K562 (cell line): ENCODE results near the gene PNPLA7.

ENCODE experiments used
- MTA3 ChIP-seq: fragments of 450-650 bp; formaldehyde crosslinking; IDR thresholded peaks from 2 replicates; pipeline ENCODE4 v1.6.1; 2017; ENCODE audit warnings: mild to moderate bottlenecking, borderline replicate concordance
- NBN ChIP-seq: fragments of 450-650 bp; IDR thresholded peaks from 2 replicates; pipeline ENCODE4 v1.6.1; 2016; ENCODE audit warnings: low read depth, mild to moderate bottlenecking
- SRSF9 ChIP-seq: fragments of 200-400 bp; formaldehyde crosslinking; IDR thresholded peaks from 2 replicates; pipeline ENCODE4 v1.6.1; 2017; ENCODE audit warnings: low read depth, low read length, borderline replicate concordance
- TF ChIP-seq, protein P1 (sequence below), 3 experiments: IDR thresholded peaks in 2 of 3; conservative IDR thresholded peaks in 1 of 3; 2 replicates each; pipeline ENCODE4 v1.5.1; 2011 to 2012; ENCODE audit warnings: low read length in 3 of 3, mild to moderate bottlenecking in 3 of 3, control low read depth in 2 of 3, improper control_type of control experiment in 1 of 3, inconsistent platforms in 1 of 3, low read depth in 1 of 3, mixed read lengths in 1 of 3, moderate library complexity in 1 of 3; ENCODE audit not compliant: insufficient read depth in 2 of 3

DNA sequence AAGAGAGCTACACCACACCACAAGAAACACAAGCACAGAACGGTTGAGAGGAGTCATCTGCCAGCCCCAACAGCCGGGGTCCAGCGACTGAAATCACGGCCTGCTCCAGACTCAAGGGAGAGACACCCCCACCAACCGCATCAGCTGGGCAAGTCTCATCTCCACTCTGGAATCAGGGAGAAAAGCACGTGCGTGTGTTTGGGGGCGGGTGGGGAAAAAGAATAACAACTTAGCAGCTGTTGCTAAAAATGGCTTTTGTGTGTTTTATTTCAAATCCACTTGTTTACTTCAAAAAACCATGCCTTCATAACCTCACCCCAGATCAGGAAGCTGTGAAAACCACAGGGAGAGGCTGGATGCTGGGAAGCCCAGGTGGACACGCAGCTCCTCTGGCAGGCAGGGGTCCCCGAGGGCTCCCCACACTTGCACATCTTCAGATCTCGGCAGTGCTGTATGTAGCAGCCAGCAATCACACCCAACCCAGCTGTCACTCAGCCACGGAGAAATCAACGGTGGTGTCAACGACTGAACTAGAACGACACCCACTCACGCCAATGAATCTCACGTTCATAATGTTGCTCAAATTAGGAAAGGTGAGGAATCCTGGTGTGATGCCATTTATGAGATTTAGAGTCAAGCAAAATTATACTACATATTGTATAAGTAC is 19.0 kb downstream of the PNPLA7 start:
- TF ChIP-seq, protein P1, sequence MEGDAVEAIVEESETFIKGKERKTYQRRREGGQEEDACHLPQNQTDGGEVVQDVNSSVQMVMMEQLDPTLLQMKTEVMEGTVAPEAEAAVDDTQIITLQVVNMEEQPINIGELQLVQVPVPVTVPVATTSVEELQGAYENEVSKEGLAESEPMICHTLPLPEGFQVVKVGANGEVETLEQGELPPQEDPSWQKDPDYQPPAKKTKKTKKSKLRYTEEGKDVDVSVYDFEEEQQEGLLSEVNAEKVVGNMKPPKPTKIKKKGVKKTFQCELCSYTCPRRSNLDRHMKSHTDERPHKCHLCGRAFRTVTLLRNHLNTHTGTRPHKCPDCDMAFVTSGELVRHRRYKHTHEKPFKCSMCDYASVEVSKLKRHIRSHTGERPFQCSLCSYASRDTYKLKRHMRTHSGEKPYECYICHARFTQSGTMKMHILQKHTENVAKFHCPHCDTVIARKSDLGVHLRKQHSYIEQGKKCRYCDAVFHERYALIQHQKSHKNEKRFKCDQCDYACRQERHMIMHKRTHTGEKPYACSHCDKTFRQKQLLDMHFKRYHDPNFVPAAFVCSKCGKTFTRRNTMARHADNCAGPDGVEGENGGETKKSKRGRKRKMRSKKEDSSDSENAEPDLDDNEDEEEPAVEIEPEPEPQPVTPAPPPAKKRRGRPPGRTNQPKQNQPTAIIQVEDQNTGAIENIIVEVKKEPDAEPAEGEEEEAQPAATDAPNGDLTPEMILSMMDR (IDR thresholded peaks at IDR 0.05 in 2 of 3, conservative IDR thresholded peaks at IDR 0.05 in 1 of 3; ENCODE audit: insufficient read depth in 2 of 3, low read depth in 1 of 3, low read length in 3 of 3) = no peak
- TF ChIP-seq SRSF9 (no peak), MTA3 (no peak), NBN (no peak)
